B cell (primary cell): ENCODE data around the gene TMEM143. TPM values are rescaled to one million over a fixed set of nuclear protein-coding genes. Genes with fewer than 3 reads are reported as not detected.

Source experiments
- ATAC-seq: fragments of 200-7000 bp; cut with Tn5 transposase; one replicate; pipeline ENCODE4 v1.10.0; 2021; ENCODE audit warnings: low read depth, mild to moderate bottlenecking, moderate number of reproducible peaks, moderate library complexity
- CTCF ChIA-PET: fragments of 350-600 bp; sonication (Branson Sonifier 250); formaldehyde crosslinking; loops from one replicate; lab custom pipeline; 2021; ENCODE audit warnings: antibody characterized with exemption, inconsistent platforms; lab: Charles Lee
- POLR2A ChIA-PET: fragments of 350-600 bp; sonication (Branson Sonifier 250); formaldehyde crosslinking; loops from one replicate; lab custom pipeline; 2021; ENCODE audit warnings: antibody characterized with exemption; lab: Charles Lee
- DNase-seq: peaks from one replicate; pipeline ENCODE4 v3.0.0; 2013
- H2AFZ ChIP-seq: 2 replicates; pipeline ENCODE4 v1.6.1; 2012; ENCODE audit warnings: mild to moderate bottlenecking, low read depth, low read length; ENCODE audit not compliant: insufficient read depth, poor library complexity, severe bottlenecking
- H3K27ac ChIP-seq, 2 donors: 1 replicate in 1 of 2; 2 replicates in 1 of 2; pipeline ENCODE4 v1.5.1; 2012 to 2013; ENCODE audit warnings: low read length in 2 of 2, mild to moderate bottlenecking in 2 of 2, moderate library complexity in 1 of 2
- H3K27me3 ChIP-seq, 4 experiments: fragments of 200-600 bp in 1 of 4; sonication (generic) in 1 of 4; replicated peaks in 1 of 4; 1 replicate in 2 of 4; 2 replicates in 2 of 4; pipeline versions ENCODE4 v1.6.1 to v1.7.0; 2013 to 2016; ENCODE audit warnings: low read length in 3 of 4, mild to moderate bottlenecking in 2 of 4, mixed read lengths in 1 of 4, moderate library complexity in 1 of 4; ENCODE audit not compliant: insufficient read depth in 4 of 4, control insufficient read depth in 3 of 4; ENCODE audit errors: control extremely low read depth in 1 of 4
- H3K36me3 ChIP-seq, 2 experiments: replicated peaks in 1 of 2; 1 replicate in 1 of 2; 2 replicates in 1 of 2; pipeline versions ENCODE4 v1.6.1 to v1.7.1; 2013; ENCODE audit warnings: low read length in 1 of 2; ENCODE audit not compliant: insufficient read depth in 2 of 2, control insufficient read depth in 1 of 2; ENCODE audit errors: control extremely low read depth in 1 of 2, extremely low read depth in 1 of 2
- H3K4me1 ChIP-seq, 2 donors: fragments of 200-600 bp in 1 of 2; sonication (generic) in 1 of 2; 1 replicate in 1 of 2; 2 replicates in 1 of 2; pipeline versions ENCODE4 v1.5.1 to v1.6.1; 2013 to 2017; ENCODE audit warnings: low read length in 2 of 2; ENCODE audit not compliant: control insufficient read depth in 2 of 2, insufficient read depth in 2 of 2
- H3K4me2 ChIP-seq: replicated peaks from 2 replicates; pipeline ENCODE3; 2012; ENCODE audit warnings: mild to moderate bottlenecking, low read depth, low read length; ENCODE audit not compliant: poor library complexity, severe bottlenecking
- H3K4me3 ChIP-seq, 5 experiments: fragments of 200-600 bp in 1 of 5; sonication (generic) in 1 of 5; 1 replicate in 3 of 5; 2 replicates in 2 of 5; pipeline versions ENCODE4 v1.5.1 to v1.7.0; 2011 to 2016; ENCODE audit warnings: low read length in 4 of 5, mild to moderate bottlenecking in 4 of 5, low read depth in 2 of 5, control low read depth in 1 of 5, moderate library complexity in 1 of 5; ENCODE audit not compliant: insufficient read depth in 1 of 5; ENCODE audit errors: control extremely low read depth in 1 of 5, extremely low read depth in 1 of 5
- H3K79me2 ChIP-seq: fragments of 200-600 bp; sonication (generic); one replicate; pipeline ENCODE4 v1.6.0; 2016; ENCODE audit warnings: low read length; ENCODE audit not compliant: control insufficient read depth, insufficient read depth
- H3K9ac ChIP-seq: fragments of 200-600 bp; sonication (generic); 2 replicates; pipeline ENCODE4 v1.6.1; 2017; ENCODE audit warnings: mild to moderate bottlenecking, low read length, moderate library complexity
- H3K9me3 ChIP-seq, 3 donors: one replicate each; pipeline versions ENCODE4 v1.6.1 to v1.7.1; 2013; ENCODE audit warnings: low read length in 2 of 3; ENCODE audit not compliant: control insufficient read depth in 2 of 3, insufficient read depth in 1 of 3; ENCODE audit errors: control extremely low read depth in 1 of 3
- H4K20me1 ChIP-seq: 2 replicates; pipeline ENCODE4 v1.6.0; 2012; ENCODE audit warnings: mild to moderate bottlenecking, low read length; ENCODE audit not compliant: insufficient read depth, control insufficient read depth, poor library complexity, severe bottlenecking
- H3K27ac Mint-ChIP-seq: one replicate; pipeline ENCODE4 v1.8.0; 2021; ENCODE audit warnings: mixed read lengths
- H3K27me3 Mint-ChIP-seq: one replicate; pipeline ENCODE4 v1.8.0; 2021; ENCODE audit warnings: mixed read lengths
- H3K4me1 Mint-ChIP-seq: one replicate; pipeline ENCODE4 v1.8.0; 2021; ENCODE audit warnings: mixed read lengths
- H3K4me3 Mint-ChIP-seq: one replicate; pipeline ENCODE4 v1.8.0; 2021; ENCODE audit warnings: mixed read lengths
- H3K9me3 Mint-ChIP-seq: one replicate; pipeline ENCODE4 v1.8.0; 2022; ENCODE audit warnings: mixed read lengths; ENCODE audit not compliant: insufficient read depth
- CTCF ChIP-seq: fragments of 200-600 bp; IDR thresholded peaks from one replicate; pipeline ENCODE4 v1.8.0; 2022; ENCODE audit warnings: antibody characterized with exemption, mild to moderate bottlenecking
- EZH2 ChIP-seq: IDR thresholded peaks from 2 replicates; pipeline ENCODE4 v1.6.1; 2012; ENCODE audit warnings: borderline replicate concordance, low read depth, mild to moderate bottlenecking, moderate library complexity, low read length; ENCODE audit not compliant: insufficient read depth, poor library complexity, severe bottlenecking
- WGBS: methylation state at CpG from one replicate; pipeline ENCODE4 v1.1.5; 2013; ENCODE audit warnings: missing lambda C conversion rate; ENCODE audit not compliant: insufficient coverage; 5-methylcytosine and 5-hydroxymethylcytosine counted together
- intact Hi-C: fragments of 100-400 bp; cut with micrococcal nuclease; formaldehyde crosslinking; loops from one replicate; pipeline ENCODE4 v1.10.0; 2022
- polyA plus RNA-seq: library from polyadenylated mRNA; depleted of rRNA; stranded (reverse); fragments of >200 nt; gene quantifications from 2 replicates; pipeline ENCODE4 v1.2.3, GENCODE V29; 2012
- total RNA-seq, 2 donors: library from RNA; stranded (reverse); fragments of 120-200 nt in 1 of 2; gene quantifications; 1 replicate in 1 of 2; 2 replicates in 1 of 2; pipeline versions ENCODE4 v1.2.3 to v1.2.4, GENCODE V29; 2013 to 2022

The TMEM143 gene
- total and polyA plus RNA-seq, 2 donors (not counting 1 experiment from before 2014, with no cell fraction given), result 30.0 to 34.3 TPM

GRCh38 chr19:48351341-48351752 lies 12.4 kb downstream of the TMEM143 start:
- intact Hi-C loops, result loop anchor here (1.0 kb wide), 1 partner anchor 31 kb away; no protein-coding TSS in a partner anchor
- Histone ChIP-seq H3K9me3 (no peaks in the 10 kb centered on the region), H2AFZ (no peak overlapping the region), H4K20me1 (no peaks in the 10 kb centered on the region), H3K27me3 (no peaks in the 10 kb centered on the region), H3K4me2 (no peak overlapping the region), H3K79me2 (peaks cover 4% of the 10 kb centered on the region), H3K4me3 (no peak overlapping the region), H3K9ac (no peak overlapping the region), H3K36me3 (no peaks in the 10 kb centered on the region), H3K4me1 (peaks cover 0 to 5% of the 10 kb centered on the region in 2 donors), H3K27ac (no peak overlapping the region)
- Mint-ChIP-seq H3K9me3 (no peaks in the 10 kb centered on the region), H3K27me3 (no peaks in the 10 kb centered on the region), H3K4me3 (no peak overlapping the region), H3K27ac (peak overlapping the region; percentile 22), H3K4me1 (peaks cover 3% of the 10 kb centered on the region)
- ATAC-seq (peak; percentile 79), DNase-seq (peak; percentile 76)
- TF ChIP-seq CTCF (peak; percentile 74), EZH2 (no peak)
- CTCF ChIA-PET, result interaction anchor here (0.7 to 2.8 kb wide), 14 partner anchors 10 to 288 kb away, joined by 3 to 12 read pairs (median 3); partner anchors contain the start of gene KDELR1
- WGBS, result 36% methylated on average over 8 of the region's 8 CpGs
- POLR2A ChIA-PET, result no interaction called here

- H3K4me1 Mint-ChIP-seq, result peaks cover 3% of the 10 kb centered on the region
- ChIA-PET POLR2A (no interaction called here), CTCF (interaction anchor here (0.6 to 2.8 kb wide), 16 partner anchors 10 to 1477 kb away, joined by 3 to 12 read pairs (median 3); partner anchors contain the start of gene KDELR1)
- ATAC-seq, result no peak
- no peak for TF ChIP-seq CTCF
- no peak for TF ChIP-seq EZH2
- no peak overlapping the region for H3K4me3 ChIP-seq
- no peak overlapping the region for H3K27ac ChIP-seq
- peak overlapping the region; percentile 22 for H3K27ac Mint-ChIP-seq
- H3K4me2 ChIP-seq, result no peak overlapping the region
- no peaks in the 10 kb centered on the region for H3K9me3 Mint-ChIP-seq
- no peaks in the 10 kb centered on the region for H3K36me3 ChIP-seq
- no peak overlapping the region for H3K9ac ChIP-seq
- H3K9me3 ChIP-seq, result no peaks in the 10 kb centered on the region
- H3K4me1 ChIP-seq, result peaks cover 0 to 5% of the 10 kb centered on the region in 2 donors
- no peak for DNase-seq
- H4K20me1 ChIP-seq, result no peaks in the 10 kb centered on the region
- no peaks in the 10 kb centered on the region for H3K27me3 ChIP-seq
- H3K27me3 Mint-ChIP-seq, result no peaks in the 10 kb centered on the region
- H3K79me2 ChIP-seq, result peaks cover 4% of the 10 kb centered on the region
- 93% methylated on average over 5 of the region's 5 CpGs for WGBS
- no peak overlapping the region for H3K4me3 Mint-ChIP-seq
- intact Hi-C loops, result loop anchor here (1.0 kb wide), 1 partner anchor 31 kb away; no protein-coding TSS in a partner anchor
- no peak overlapping the region for H2AFZ ChIP-seq
These were observed 12.9 kb downstream of the TMEM143 start for GRCh38 chr19:48350856-48351255.
